Trophoblast cell (in vitro differentiated cells and primary cell): ENCODE data around the gene GPD1.
"Not testable (repeated sequence)": the region's sequence is repeated elsewhere in the genome, so short reads cannot be mapped to it uniquely, and the experiment has no call there.

ENCODE experiments used
- DNase-seq, 2 donors: peaks; one replicate each; pipeline ENCODE4 v3.0.0-alpha.2; 2016
- H2AFZ ChIP-seq: 2 replicates; pipeline ENCODE4 v1.6.1; 2013; ENCODE audit warnings: low read length, moderate library complexity, mild to moderate bottlenecking; ENCODE audit not compliant: insufficient read depth, poor library complexity
- H2AK5ac ChIP-seq: 2 replicates; pipeline ENCODE4 v1.6.1; 2013; ENCODE audit warnings: mild to moderate bottlenecking, low read length
- H2BK120ac ChIP-seq: 2 replicates; pipeline ENCODE4 v1.6.1; 2013; ENCODE audit warnings: low read length, mild to moderate bottlenecking, moderate library complexity; ENCODE audit not compliant: insufficient read depth, poor library complexity
- H2BK12ac ChIP-seq: 2 replicates; pipeline ENCODE4 v1.6.1; 2013; ENCODE audit warnings: mild to moderate bottlenecking, low read length, moderate library complexity
- H2BK5ac ChIP-seq: 2 replicates; pipeline ENCODE4 v1.6.1; 2013; ENCODE audit warnings: low read length, low read depth, moderate library complexity, mild to moderate bottlenecking; ENCODE audit not compliant: poor library complexity
- H3K14ac ChIP-seq: 2 replicates; pipeline ENCODE4 v1.6.1; 2013; ENCODE audit warnings: mild to moderate bottlenecking, low read length
- H3K18ac ChIP-seq: 2 replicates; pipeline ENCODE4 v1.6.1; 2013; ENCODE audit warnings: mild to moderate bottlenecking, low read length
- H3K23ac ChIP-seq: 2 replicates; pipeline ENCODE4 v1.6.1; 2013; ENCODE audit warnings: low read length
- H3K27ac ChIP-seq: 2 replicates; pipeline ENCODE4 v1.5.1; 2013; ENCODE audit warnings: low read depth, mild to moderate bottlenecking, inconsistent platforms, low read length, moderate library complexity
- H3K27me3 ChIP-seq: 2 replicates; pipeline ENCODE4 v1.6.1; 2013; ENCODE audit warnings: inconsistent platforms, mild to moderate bottlenecking, low read length, moderate library complexity; ENCODE audit not compliant: insufficient read depth
- H3K36me3 ChIP-seq, 2 experiments: 1 replicate in 1 of 2; 2 replicates in 1 of 2; pipeline ENCODE4 v1.6.1; 2013; ENCODE audit warnings: low read length in 2 of 2, mild to moderate bottlenecking in 2 of 2, moderate library complexity in 1 of 2; ENCODE audit not compliant: insufficient read depth in 2 of 2, control insufficient read depth in 1 of 2
- H3K4ac ChIP-seq: 2 replicates; pipeline ENCODE4 v1.6.1; 2013; ENCODE audit warnings: low read depth, mild to moderate bottlenecking, low read length, moderate library complexity
- H3K4me1 ChIP-seq, 2 experiments: 1 replicate in 1 of 2; 2 replicates in 1 of 2; pipeline ENCODE4 v1.6.1; 2013; ENCODE audit warnings: low read length in 2 of 2, mild to moderate bottlenecking in 2 of 2, moderate library complexity in 1 of 2; ENCODE audit not compliant: insufficient read depth in 2 of 2, control insufficient read depth in 1 of 2
- H3K4me2 ChIP-seq: 2 replicates; pipeline ENCODE4 v1.6.1; 2013; ENCODE audit warnings: inconsistent platforms, mild to moderate bottlenecking, low read length, moderate library complexity
- H3K4me3 ChIP-seq: 2 replicates; pipeline ENCODE4 v1.5.1; 2013; ENCODE audit warnings: mild to moderate bottlenecking, low read depth, low read length, inconsistent platforms
- H3K79me1 ChIP-seq: one replicate; pipeline ENCODE4 v1.6.1; 2013; ENCODE audit warnings: low read length
- H3K79me2 ChIP-seq: 2 replicates; pipeline ENCODE4 v1.6.1; 2013; ENCODE audit warnings: low read length, mild to moderate bottlenecking; ENCODE audit not compliant: control insufficient read depth, insufficient read depth, poor library complexity
- H3K9ac ChIP-seq: 2 replicates; pipeline ENCODE4 v1.6.1; 2013; ENCODE audit warnings: mild to moderate bottlenecking, low read length
- H3K9me3 ChIP-seq: 2 replicates; pipeline ENCODE4 v1.6.1; 2013; ENCODE audit warnings: low read depth, mild to moderate bottlenecking, control low read depth, inconsistent platforms, low read length; ENCODE audit not compliant: insufficient read depth
- H4K12ac ChIP-seq: 2 replicates; pipeline ENCODE4 v1.6.1; 2013; ENCODE audit warnings: low read depth, mild to moderate bottlenecking, low read length, moderate library complexity
- H4K8ac ChIP-seq: 2 replicates; pipeline ENCODE4 v1.6.1; 2013; ENCODE audit warnings: low read depth, mild to moderate bottlenecking, low read length, moderate library complexity
- H4K91ac ChIP-seq: one replicate; pipeline ENCODE4 v1.6.1; 2013; ENCODE audit warnings: low read depth, mild to moderate bottlenecking, low read length, moderate library complexity
- WGBS: extraction: QIAGEN DNeasy Blood & Tissue Kit; methylation state at CpG from one replicate; pipeline ENCODE4 v1.1.7; 2013; ENCODE audit warnings: missing lambda C conversion rate; ENCODE audit not compliant: insufficient read length, insufficient coverage; ENCODE audit errors: extremely low coverage; 5-methylcytosine and 5-hydroxymethylcytosine counted together

Gene GPD1

GRCh38 chr12:50081096-50081808 is 22.6 kb upstream of the GPD1 start:
- Histone ChIP-seq H3K4me3 (no peak overlapping the region), H3K36me3 (peaks cover 0 to 3% of the 10 kb centered on the region in 2 experiments), H2BK5ac (no peak overlapping the region), H3K79me2 (no peaks in the 10 kb centered on the region), H3K18ac (no peak overlapping the region), H3K79me1 (peaks cover 2% of the 10 kb centered on the region), H4K8ac (no peak overlapping the region), H2AFZ (no peak overlapping the region), H4K91ac (no peak overlapping the region), H2BK120ac (no peak overlapping the region), H3K9ac (no peak overlapping the region), H3K9me3 (peaks cover 2% of the 10 kb centered on the region), H3K27me3 (no peaks in the 10 kb centered on the region), H3K4me1 (peaks cover 2 to 6% of the 10 kb centered on the region in 2 experiments), H4K12ac (no peak overlapping the region), H3K27ac (no peak overlapping the region), H2AK5ac (no peak overlapping the region), H3K14ac (no peak overlapping the region), H3K4ac (no peak overlapping the region), H3K23ac (no peak overlapping the region), H2BK12ac (no peak overlapping the region), H3K4me2 (no peak overlapping the region)
- no CpG with 5 or more reads among the region's 46 CpGs for WGBS
- no peak for DNase-seq

DNA sequence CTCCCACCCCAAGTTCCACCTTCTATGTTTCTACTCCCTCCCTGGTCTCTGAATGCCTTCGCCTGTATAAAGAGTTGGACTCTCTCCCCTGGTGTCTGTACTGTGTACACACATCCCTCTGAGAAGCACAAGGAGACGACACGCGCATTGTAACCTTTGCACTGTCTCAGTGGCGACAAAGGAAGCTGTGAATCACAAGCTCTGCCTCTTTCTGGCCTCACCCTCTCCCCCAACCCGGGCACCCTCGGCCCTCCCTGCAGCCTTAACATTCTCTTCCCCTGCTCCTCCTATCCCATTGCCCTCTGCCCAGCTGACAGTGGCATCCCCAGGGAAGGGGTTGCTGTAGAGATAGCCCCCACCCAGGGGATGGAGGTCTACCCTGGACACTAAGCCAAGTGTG is 21.2 kb upstream of the GPD1 start:
- Histone ChIP-seq H3K79me2 (no peaks in the 10 kb centered on the region), H3K9ac (no peak overlapping the region), H2AK5ac (no peak overlapping the region), H2BK120ac (no peak overlapping the region), H3K27ac (no peak overlapping the region), H3K79me1 (peaks cover 2% of the 10 kb centered on the region), H3K27me3 (no peaks in the 10 kb centered on the region), H4K8ac (no peak overlapping the region), H3K14ac (no peak overlapping the region), H2AFZ (no peak overlapping the region), H4K12ac (no peak overlapping the region), H3K4me3 (no peak overlapping the region), H4K91ac (no peak overlapping the region), H2BK5ac (no peak overlapping the region), H3K4me2 (no peak overlapping the region), H2BK12ac (no peak overlapping the region), H3K23ac (no peak overlapping the region), H3K4ac (no peak overlapping the region), H3K4me1 (peaks cover 2 to 6% of the 10 kb centered on the region in 2 experiments), H3K36me3 (peaks cover 6 to 13% of the 10 kb centered on the region in 2 experiments), H3K9me3 (peaks cover 2% of the 10 kb centered on the region), H3K18ac (no peak overlapping the region)
- no CpG with 5 or more reads among the region's 7 CpGs for WGBS
- DNase-seq: no peak

- Histone ChIP-seq H3K27ac (no peak overlapping the region), H3K4me3 (no peak overlapping the region), H2BK12ac (no peak overlapping the region), H4K12ac (no peak overlapping the region), H3K9ac (peak overlapping the region; percentile 23), H3K18ac (no peak overlapping the region), H3K79me1 (peaks cover 2% of the 10 kb centered on the region), H3K23ac (no peak overlapping the region), H3K4me1 (peaks cover 2 to 6% of the 10 kb centered on the region in 2 experiments), H3K9me3 (peaks cover 2% of the 10 kb centered on the region), H4K91ac (no peak overlapping the region), H3K4ac (no peak overlapping the region), H3K79me2 (no peaks in the 10 kb centered on the region), H3K36me3 (peaks cover 6 to 17% of the 10 kb centered on the region in 2 experiments), H2BK5ac (no peak overlapping the region), H2BK120ac (no peak overlapping the region), H4K8ac (no peak overlapping the region), H2AK5ac (no peak overlapping the region), H3K14ac (no peak overlapping the region), H3K27me3 (no peaks in the 10 kb centered on the region), H3K4me2 (no peak overlapping the region), H2AFZ (no peak overlapping the region)
- no peak for DNase-seq
- no CpG with 5 or more reads among the region's 1 CpG for WGBS
Observed at GRCh38 chr12:50083301-50083700, 20.5 kb upstream of the GPD1 start.

DNA sequence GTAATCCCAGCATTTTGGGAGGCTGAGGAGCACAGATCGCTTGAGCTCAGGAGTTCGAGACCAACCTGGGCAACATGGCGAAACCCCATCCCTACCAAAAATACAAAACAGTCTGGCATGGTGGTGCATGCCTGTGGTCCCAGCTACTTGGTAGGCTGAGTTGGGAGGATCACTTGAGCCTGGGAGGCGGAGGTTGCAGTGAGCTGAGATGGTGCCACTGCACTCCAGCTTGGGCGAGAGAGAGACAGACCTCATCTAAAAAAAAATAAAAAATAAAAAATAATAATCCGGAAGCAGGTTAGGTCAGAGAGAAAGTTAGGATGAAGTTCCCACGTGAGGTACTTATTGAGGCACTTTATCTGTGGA is 19.4 kb upstream of the GPD1 start:
- H3K27ac ChIP-seq, H3K27me3 ChIP-seq, H3K9me3 ChIP-seq, H2BK5ac ChIP-seq, DNase-seq, H4K91ac ChIP-seq, H3K4me1 ChIP-seq, H3K14ac ChIP-seq, H3K23ac ChIP-seq, H4K8ac ChIP-seq, H2AK5ac ChIP-seq, H3K9ac ChIP-seq, H3K79me2 ChIP-seq, H3K18ac ChIP-seq, H3K4ac ChIP-seq, H2BK120ac ChIP-seq, H2AFZ ChIP-seq, H3K79me1 ChIP-seq, H4K12ac ChIP-seq, H2BK12ac ChIP-seq: not testable (repeated sequence)
- peak overlapping the region; percentile 85 for H3K4me3 ChIP-seq
- H3K4me2 ChIP-seq: peak overlapping the region; percentile 51
- no CpG with 5 or more reads among the region's 7 CpGs for WGBS
- H3K36me3 ChIP-seq: peaks cover 6 to 25% of the 10 kb centered on the region in 2 experiments
